NT2/D1 (cell line): Measurements from ENCODE around the gene UTF1.

Experiments used
- SUZ12 ChIP-seq: IDR thresholded peaks from 2 replicates; pipeline ENCODE4 v1.6.1; 2011; ENCODE audit not compliant: insufficient read length, insufficient read depth; ENCODE audit errors: extremely low read depth
- YY1 ChIP-seq: IDR thresholded peaks from 2 replicates; pipeline ENCODE4 v1.6.1; 2011; ENCODE audit not compliant: insufficient read length, insufficient read depth

- no peak for TF ChIP-seq YY1
- TF ChIP-seq SUZ12, result no peak
Measured at GRCh38 chr10:133277993-133278576, 48.1 kb downstream of the UTF1 start.
